ENCODE results near the gene LAPTM5. TPM values are rescaled to one million over a fixed set of nuclear protein-coding genes. Genes with fewer than 3 reads are reported as not detected.

Gene LAPTM5
- total RNA-seq, 1 donor from 2014 or later, result 477 TPM

GRCh38 chr1:30734106-30734505 is 23.5 kb downstream of the LAPTM5 start:
- intact Hi-C loops (cut with micrococcal nuclease), result no loop called here

DNA sequence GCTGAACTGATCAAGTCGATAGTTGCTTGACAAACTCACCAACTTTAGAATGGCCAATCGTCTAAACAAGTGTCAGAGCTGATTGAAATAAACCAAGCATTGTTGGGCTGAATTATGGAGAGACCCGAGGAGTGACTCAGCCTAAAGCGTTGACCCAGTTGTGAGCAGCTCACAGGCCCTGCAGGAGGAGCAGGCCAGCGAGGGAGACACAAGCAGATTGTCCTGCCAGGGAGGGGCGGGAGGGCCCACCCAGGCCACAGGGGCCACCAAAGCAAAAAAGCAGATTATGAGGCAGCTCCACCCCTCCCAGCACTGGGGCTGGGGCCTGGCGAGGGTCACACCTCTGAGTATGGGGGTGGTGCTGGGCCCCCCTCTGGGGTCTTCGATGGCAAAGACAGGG is 24.1 kb downstream of the LAPTM5 start:
- intact Hi-C loops (cut with micrococcal nuclease), result no loop called here

- intact Hi-C loops (cut with micrococcal nuclease), result no loop called here
These were observed 25.1 kb downstream of the LAPTM5 start for GRCh38 chr1:30732277-30732996.

DNA sequence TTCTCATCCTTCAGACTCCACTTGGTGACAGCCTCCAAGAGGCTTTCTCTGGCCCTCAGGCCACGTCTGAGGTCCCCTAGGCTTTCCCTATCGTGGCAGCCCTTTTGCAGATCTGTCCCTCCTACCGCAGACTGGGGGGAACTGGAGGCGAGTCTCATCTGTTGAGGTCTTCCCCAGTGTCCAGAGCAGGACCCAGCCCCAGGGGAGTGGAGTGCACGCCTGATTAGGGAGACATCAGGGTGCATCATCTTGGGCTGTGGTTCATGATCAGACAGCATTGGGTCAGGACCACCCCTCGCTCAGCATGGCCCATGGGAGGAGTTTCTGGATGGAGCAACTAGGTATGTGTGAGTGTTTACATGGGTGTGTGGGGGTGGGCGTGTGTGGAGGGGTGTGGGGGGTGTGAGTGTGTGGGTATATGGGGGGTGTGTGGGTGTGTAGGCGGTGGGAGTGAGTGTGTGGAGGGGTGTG is 25.7 kb downstream of the LAPTM5 start:
- intact Hi-C loops (cut with micrococcal nuclease), result no loop called here

DNA sequence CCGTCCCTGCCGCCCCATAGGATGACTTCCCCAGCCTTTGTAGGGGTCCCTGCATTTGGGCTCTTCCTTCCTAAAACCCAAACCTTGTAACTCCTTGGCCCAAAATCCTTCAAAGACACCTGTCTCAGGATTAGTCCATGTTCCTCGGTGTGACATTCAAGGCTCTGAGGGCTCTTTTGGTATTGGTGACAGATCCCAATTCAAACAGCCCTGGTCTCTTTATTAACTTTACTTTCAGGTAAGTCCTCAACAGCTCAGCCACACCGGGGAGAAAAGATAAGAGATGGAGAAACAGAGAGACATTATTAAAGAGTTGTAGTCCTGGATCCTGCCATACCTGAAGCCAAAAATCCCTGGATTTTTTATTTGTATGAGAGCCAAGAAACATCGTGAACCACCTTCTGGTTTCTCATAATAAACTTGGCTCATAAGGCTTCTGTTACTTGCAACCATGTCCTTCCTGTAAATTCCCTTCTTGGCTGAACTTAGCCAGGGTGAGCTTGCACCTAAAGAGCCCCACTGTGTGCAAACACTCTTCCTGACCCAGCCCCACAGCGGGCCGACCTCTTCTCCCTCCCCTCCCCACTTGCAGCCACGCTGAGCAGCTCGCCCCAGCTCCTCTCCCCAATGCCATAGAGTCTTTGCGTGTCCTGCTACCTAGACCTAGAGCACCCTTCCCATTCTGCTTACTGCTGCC is 26.3 kb downstream of the LAPTM5 start:
- intact Hi-C loops (cut with micrococcal nuclease), result no loop called here

DNA sequence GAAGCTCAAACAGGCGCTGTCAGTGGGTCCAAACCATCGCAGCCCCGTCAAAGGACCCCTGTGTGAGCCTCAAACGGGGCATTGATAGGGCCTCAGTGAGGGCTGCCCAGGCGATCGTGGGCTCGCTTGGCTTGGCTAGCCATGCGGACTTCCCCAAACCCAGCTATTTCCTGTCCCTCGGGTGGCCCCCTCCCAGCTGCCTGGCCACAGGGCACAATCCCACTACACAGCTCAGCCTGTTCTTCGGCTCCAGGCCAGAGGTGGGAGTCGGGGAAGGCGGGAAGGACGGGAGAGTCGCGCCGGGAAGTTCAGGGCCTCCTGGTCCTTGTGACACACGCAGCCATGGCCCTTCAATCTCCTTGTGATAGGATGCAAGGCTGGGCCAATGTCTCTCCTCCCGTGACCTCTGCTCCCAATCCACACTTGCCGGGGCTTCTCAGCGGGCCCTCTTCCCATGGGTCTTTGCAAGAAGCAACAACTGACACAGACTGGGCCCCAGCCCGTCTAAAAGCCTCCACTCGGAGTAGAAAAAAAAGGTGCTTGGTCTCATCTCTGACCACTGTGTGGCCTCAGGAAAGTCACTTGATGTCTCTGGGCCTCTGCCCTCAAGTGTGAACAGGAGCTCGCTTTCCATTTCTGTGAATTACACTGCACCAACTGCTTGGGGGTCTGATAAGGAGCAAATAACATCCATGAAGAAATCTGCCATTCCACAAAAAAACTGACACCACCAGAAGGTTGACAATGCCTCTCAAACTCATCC is 27.0 kb downstream of the LAPTM5 start:
- intact Hi-C loops (cut with micrococcal nuclease), result no loop called here

DNA sequence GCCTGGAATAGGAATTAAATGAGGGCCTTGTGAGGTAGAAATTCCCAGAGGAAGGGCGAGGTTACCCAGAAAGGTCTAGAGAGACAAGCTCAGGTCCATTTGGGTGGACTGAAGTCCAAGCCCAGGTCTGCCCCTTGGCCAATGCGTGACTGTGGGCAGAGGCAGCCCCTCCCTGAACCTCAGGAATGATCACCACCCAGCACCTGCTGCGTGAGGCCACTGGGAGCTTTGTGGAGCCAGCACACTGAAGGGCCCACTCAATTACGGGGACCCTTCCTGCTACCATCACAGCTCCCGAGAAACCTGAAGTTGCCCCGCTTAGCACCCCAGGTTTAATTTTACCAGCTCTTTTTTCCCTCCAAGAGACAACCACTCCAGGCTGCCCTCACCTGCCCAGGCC is 27.7 kb downstream of the LAPTM5 start:
- intact Hi-C loops (cut with micrococcal nuclease), result no loop called here

DNA sequence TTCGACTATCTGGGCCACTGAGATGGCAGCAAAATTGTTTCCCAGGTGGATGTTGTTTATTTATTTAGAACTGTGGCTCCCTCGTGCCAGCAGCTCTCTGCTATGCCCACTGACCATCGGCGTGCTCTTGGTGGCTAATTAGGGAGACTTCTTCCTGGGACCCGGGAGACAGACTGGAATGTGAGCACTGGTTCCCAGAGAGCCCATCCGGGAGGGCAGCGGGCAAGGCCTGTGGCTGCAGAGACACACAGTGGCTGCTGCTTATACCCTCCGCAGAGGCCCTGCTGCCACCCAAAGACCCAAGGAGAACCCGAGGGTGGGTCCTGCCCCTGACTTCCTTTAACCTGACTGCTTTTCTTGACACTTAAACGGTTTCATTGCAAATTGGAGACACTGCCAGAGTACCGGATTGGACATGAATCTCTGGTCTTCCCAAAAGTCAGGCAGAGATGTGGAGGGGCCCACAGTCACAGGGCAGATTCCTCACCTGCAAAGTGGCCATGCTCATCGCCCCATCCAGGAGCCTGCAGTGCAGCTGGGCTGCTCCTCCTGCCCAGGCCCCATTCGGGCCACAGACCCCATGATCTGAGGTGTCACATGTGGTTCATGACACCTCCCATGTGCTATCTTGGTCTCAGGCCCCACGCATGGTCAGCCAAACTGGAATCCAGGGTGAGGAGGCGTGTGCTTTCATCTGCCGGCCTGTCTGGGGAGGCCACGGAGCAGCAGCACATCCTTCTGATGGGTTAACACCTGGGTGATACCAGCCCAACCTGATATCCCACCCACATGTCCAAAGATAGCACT is 28.5 kb downstream of the LAPTM5 start:
- intact Hi-C loops (cut with micrococcal nuclease), result no loop called here

DNA sequence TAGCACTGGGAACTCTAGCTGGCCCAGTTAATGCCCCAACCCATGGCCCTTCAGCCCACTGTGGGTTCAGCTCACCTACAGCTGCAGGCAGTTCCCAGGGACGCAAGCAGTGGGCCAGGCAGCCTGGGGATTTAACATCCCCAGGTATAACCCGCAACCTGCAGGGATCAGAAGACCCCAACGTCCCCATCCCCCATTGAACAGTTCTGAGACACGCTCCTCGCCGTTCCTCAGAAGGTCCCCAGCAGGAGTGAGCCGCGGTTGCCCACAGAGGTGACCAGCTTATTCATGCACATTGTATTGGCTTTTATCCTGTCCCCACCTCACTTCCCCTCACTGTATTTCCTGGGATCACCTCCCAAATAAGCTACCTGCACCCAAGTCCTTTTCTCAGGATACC is 29.2 kb downstream of the LAPTM5 start:
- intact Hi-C loops (cut with micrococcal nuclease), result no loop called here

GRCh38 chr1:30727824-30728223 is 29.8 kb downstream of the LAPTM5 start:
- intact Hi-C loops (cut with micrococcal nuclease), result no loop called here

DNA sequence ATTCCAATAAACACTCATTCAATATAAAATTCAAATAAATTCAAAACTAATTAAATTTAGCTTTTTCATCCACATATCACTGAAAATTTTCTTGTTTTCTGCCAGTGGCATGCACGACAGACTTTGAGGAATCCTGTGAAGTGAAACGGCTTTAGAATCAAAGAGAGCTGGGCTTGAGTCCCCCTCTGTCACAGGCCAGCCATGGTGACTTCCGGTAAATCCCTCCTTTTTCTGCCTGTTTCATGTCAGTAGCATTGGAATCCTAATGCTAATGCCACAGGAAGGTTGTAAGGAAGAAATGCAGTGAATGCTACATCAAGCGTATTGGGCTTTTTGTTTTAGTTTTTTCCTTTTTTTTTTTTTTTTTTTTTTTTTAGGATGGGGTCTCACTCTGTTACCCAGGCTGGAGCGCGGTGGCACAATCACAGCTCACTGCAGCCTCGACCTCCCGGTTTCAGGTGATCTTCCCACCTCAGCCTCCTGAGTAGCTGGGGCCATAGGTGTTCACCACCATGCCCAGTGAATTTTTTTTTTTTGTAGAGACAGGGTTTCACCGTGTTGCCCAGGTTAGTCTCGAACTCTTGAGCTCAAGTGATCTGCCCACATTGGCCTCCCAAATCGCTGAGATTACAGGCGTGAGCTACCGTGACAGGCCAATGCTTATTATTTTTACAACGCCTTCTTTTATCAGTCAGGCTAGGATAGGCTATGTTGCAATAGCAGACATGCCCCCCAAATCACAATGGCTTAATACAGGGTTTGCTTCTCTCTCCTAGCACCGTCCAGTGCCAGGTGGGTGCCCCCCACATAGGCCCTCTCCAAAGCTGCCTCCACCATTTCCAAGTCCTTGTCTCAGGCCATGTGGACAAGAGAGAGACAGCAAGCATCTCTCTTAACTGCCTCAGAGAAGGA is 30.5 kb downstream of the LAPTM5 start:
- intact Hi-C loops (cut with micrococcal nuclease), result no loop called here

- intact Hi-C loops (cut with micrococcal nuclease), result no loop called here
These were observed 31.3 kb downstream of the LAPTM5 start for GRCh38 chr1:30726236-30726635.

GRCh38 chr1:30725450-30726095 is 32.0 kb downstream of the LAPTM5 start:
- intact Hi-C loops (cut with micrococcal nuclease), result no loop called here

DNA sequence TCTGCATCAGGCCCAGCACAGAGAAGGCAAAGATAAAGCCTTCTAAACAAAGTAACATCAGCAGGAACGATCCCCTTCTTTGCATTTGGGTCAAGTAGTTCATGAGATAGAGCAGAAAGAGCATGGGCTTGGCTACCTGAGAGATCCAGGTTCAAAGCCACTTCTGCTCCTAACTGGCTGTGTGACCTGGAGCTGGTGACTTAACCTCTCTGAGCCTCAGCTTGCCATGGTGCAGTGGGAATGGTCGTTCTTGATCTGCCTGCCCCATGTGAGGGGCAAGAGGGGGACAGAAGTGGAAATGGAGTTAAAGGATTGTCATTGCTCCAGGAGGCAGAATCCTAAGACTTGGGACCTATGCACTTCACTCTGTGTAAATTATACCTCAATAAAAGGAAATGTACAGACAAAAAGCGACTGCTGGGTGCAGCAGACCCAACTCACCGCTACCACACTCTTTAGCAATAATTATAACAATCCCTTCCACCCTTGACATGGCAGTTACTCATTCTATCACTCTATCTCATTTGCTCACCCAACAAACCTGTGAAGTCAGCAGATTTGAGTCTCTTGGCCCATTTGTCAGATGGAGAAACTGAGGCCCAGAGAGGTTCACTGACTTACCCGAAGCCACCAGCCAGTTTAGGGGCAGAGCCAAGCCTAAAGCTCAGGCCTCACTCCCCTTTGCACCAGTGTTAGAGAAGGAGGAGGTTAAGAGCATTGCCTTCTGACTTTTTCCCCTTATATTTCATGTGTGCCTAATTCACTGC is 32.7 kb downstream of the LAPTM5 start:
- intact Hi-C loops (cut with micrococcal nuclease), result no loop called here

DNA sequence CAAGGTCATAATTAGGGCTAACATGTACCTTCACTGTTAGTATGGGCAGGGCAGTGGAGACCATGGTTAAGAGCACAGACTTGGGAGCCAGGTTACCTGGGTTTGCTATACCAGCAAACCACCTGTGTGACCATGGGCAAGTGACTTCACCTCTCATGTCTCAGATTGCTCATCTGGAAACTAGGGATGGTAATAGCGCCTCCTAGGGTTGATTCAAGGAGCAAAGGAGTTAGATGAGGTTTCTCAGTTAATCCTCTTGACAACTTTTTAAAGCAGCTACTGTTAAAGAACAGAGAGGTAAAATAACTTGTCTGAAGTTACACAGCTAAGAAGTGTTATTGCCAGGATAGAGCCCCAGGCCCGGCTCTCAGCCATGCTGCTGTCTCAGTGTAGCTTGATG is 33.4 kb downstream of the LAPTM5 start:
- intact Hi-C loops (cut with micrococcal nuclease), result no loop called here

GRCh38 chr1:30723331-30723755 is 34.2 kb downstream of the LAPTM5 start, which contains the start of gene MATN1:
MATN1 (minus strand) TSS chr1:30723585; CDS start chr1:30723551, 34 bp downstream.
- intact Hi-C loops (cut with micrococcal nuclease), result no loop called here

GRCh38 chr1:30721812-30722537 is 35.6 kb downstream of the LAPTM5 start:
- intact Hi-C loops (cut with micrococcal nuclease), result no loop called here

- intact Hi-C loops (cut with micrococcal nuclease), result no loop called here
These were observed 36.2 kb downstream of the LAPTM5 start for GRCh38 chr1:30721341-30721793.
